Pulmonary artery endothelial cell (primary cell): ENCODE measurements around the gene STRN4. TPM values are rescaled to one million over a fixed set of nuclear protein-coding genes. Genes with fewer than 3 reads are reported as not detected.

Source experiments
- DNase-seq: peaks from one replicate; pipeline ENCODE4 v3.0.0-alpha.2; 2011; ENCODE audit warnings: low read depth, low spot score
- total RNA-seq: library from RNA; depleted of rRNA; stranded (reverse); fragments of >200 nt; gene quantifications from 2 replicates; pipeline ENCODE4 v1.2.3, GENCODE V29; 2014

STRN4 gene
- total RNA-seq, 1 donor from 2014 or later = 86.7 TPM

DNA sequence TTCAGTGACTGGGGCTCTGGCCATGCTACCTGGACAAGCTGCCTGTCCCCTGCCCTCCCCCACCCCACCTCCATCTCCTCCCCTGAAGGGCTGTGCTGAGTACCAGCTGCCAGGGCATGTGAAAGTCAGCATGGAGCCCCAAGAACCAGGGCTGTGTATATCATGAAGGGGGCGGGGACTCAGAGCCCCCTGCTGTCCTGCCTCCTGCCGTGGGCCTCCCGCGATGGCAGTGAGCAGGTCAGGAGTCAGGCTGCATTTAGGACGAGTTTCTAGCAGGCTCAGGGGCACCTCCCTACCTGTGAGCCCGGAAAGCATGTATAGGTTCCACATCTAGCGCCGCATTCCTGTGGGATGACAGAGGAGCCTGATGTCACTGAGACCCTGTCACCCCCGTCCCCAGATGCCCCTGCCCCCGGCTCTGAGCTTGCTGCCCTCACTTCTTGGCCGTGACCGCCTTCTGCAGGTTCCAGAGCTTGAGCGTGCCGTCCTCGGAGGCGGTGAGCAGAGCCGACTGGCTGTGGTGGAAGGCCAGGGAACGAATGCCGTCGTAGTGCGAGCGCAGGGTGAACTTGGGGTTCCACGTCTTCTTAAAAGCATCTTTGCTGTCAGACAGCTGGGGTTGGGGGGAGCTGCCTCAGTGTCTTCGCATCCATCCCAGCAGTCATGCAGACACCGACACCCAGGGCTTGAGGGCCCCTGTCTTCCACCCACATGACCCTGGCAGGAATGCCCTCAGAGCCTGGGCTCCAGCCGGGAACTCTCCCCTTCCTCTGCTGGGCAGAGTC, 21.0 kb downstream of the STRN4 start:
- no peak for DNase-seq

DNA sequence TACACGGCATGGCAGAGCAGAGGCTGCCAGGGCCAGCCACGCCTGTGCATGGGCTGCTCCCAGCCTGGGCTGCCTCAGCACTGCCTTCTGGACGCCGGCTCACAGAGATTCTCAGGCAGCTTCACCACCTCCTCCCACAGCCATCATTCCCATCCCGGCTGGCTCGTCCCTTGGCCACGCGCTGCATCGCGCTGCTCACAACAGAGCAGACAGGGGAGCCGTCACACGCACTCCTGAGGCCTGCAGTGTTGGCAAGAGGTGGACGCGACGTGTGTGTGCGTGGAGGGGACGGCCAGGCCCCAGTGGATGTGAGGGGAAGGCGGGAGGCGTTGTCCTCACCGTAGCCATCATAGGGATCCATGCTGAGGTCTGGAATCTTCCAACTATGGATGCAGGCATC, 21.8 kb downstream of the STRN4 start:
- no peak for DNase-seq

DNA sequence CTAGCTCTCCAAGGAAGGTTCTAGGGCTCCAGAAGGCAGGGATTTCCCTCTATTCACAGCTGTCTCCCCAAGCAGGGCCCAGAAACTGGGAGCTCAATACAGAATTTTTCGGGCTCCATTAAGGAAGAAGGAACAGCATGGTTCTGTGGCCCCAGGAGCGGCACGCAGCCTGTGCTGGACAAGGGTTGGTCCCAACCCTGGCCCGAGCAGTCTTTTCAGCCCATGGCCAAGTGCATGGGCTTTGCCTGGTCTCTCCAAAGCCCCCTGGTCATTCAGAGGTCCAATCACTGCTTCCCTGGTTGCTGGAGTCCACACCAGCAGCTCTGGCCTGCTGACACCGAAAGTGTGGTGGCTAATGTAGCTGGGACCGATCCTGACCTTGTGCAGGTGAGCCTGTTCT, 22.8 kb downstream of the STRN4 start:
- DNase-seq = no peak

DNA sequence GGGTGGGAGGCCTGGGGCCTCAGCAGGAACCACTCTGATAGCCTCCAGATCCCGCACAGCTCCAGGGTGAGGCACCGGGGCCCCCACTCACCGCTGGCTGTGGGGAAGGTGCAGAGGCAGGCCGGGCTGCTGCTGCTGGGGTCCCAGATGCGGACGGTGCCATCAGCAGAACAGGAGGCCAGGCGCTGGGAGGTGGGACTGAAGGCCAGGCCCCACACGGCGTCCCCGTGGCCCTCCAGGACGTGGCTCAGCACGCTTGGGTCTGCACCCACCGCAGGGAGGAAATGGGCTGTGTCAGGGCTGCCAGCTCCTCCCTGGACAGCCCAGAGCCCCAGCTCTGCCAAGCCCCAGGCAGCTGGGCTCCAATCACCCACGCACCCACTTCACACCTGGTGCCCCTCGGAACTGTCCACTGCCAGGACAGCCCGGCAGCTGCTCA, 23.2 kb downstream of the STRN4 start:
- DNase-seq = no peak

DNA sequence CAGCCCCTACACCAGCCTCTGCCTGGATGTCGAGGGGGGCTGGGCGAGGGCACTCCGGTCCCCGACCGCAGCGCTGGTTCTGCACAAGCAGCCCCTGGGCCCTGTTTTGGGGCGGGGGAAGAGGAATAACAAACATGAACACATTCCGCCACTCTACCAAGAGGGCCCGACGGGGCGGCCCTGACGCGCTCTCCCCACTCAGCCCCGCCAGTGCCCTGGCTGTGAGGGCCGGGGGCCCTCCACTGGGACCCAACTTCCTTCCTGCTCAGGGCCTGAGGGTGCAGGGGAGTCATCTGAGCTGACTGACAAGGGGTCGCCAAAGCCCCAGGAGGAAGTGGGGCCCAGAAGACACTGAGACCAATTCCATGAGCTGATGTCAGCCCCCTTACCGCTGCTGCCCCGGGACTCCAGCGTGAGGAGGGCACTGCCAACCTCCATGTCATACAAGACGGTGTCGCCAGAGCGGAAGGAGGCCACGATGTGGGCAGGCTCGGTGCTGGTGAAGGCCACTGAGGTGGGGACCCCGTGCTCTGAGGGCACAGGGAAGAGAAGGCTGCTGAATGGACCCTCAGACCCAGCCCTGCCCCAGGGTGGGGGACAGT, 23.7 kb downstream of the STRN4 start:
- no peak for DNase-seq

DNA sequence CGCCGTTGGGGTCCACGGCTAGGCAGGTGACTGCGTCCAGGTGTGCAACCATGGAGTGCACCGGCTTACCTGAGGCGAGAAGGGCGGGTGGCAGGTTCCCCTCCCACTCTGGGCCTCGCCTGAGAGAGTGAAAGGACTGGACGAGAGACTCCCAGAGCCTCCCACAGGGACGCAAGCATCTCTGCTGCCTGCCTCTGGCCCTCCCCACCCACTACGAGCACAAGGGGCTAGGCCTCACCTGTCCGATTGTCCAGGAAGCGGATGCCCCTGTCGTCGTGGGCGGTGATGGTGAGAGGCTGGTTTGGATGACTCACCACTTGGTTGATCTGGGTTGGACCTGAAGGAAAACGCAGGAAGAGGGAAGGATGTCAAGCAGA, 24.3 kb downstream of the STRN4 start:
- no peak for DNase-seq

DNA sequence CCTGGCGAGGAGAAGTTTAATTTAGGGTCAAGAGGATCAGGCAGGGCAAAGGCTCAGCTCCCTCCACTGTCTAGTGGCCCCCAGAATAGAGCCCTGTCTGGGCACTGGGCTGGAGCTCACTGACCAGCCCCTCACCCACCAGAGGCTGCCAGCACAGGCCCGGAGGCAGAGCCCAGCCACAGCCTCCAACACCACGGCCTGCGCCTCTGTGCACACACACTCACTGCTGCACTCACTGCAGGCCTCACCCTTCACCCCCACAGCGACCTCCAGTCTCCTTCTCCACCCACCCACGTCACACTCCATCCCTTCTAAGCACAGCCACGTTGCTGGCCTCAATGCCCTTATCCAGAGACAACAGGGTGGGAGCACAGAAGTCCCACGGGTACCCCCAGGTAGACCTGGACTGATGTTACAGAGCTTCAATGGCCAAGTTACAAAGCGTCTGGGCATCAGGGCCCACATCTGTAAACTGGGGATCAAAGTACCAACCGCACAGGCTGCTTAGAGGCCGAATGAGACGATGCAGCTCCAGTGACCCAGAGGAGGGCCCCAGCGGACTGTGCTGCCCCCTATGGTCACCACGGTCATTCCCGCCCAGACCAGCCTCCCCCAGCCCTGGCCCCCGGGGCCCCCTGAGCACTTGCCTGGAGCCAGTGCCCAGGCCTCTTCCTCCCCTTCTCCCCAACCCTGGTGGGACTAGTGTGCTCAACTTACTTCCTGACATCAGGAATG, 24.8 kb downstream of the STRN4 start:
- DNase-seq = no peak

DNA sequence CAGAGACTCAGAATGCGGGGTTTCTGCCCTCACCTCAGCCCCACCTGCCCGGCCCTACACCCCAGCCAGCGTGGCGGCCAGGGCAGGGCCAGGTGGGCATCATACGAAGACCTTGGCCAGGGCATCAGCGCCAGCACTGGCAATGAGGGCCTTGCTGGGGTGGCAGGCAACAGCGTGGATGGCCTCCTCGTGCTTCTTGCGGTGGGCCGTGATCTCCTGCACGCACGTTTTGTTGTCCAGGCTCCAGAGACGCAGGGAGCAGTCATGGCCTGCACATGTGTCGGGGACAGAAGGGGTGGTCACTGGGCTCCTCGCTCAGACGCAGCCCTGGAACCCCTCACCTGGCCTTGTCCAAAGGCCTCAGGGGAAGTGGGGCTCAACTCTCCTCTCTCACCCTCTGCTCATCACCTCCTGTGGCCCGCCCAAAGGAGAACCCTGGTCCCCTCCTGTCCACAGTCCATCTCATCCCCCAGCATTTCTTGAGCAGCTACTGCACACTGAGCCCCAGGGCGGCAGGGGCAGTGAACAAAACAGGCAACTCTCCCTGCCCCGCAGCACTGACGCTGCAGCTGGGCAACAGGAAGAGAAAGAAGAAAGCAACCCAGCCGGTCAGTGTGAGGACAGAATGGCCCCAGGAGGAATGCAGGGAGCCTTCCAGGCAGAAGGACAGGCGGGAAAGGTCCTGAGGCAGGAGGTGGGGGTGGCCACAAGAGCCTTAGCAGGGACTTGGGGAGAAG, 25.6 kb downstream of the STRN4 start:
- no peak for DNase-seq

DNA sequence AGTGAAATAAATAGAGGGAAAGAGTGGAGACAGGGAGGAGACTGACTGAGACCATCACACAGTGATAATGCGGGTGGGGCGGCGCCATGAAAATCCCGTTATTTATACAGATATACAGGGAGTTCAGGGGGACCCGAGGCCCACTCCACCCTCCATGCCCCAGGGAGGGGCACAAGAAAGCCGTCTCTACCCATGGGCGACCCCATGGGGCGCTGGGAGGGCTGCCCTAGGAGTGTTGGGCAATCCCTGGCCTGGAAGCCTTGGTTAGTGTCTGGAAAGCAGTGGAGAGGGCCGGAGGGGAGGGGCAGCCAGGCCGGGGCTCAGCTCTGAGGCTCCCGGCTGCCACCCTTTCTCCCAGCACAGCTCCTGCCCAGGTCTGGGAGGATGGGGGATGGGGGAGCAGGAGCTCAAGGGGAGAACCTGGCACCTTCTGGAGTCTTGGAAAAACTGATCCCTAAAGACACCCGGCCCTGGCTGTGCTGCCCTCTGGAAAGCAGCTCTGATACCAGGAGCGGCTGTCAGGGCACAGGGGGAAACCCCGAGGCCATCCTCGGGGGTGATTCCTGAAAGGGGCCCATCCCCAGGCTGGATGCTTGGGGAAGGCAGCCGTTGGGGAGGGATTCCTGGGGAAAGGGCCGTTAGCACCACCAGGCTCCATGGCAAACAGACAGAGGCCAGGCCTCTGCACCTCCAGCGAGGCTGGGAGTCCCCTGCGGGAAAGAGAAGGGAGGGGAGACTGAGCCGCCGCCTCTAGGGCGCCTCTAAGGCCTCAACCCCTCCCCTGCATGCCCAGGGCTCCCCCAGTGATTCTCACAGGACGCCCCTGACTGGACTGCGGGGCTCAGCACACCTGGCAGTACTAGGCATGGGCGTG, 26.4 kb downstream of the STRN4 start:
- no peak for DNase-seq

DNA sequence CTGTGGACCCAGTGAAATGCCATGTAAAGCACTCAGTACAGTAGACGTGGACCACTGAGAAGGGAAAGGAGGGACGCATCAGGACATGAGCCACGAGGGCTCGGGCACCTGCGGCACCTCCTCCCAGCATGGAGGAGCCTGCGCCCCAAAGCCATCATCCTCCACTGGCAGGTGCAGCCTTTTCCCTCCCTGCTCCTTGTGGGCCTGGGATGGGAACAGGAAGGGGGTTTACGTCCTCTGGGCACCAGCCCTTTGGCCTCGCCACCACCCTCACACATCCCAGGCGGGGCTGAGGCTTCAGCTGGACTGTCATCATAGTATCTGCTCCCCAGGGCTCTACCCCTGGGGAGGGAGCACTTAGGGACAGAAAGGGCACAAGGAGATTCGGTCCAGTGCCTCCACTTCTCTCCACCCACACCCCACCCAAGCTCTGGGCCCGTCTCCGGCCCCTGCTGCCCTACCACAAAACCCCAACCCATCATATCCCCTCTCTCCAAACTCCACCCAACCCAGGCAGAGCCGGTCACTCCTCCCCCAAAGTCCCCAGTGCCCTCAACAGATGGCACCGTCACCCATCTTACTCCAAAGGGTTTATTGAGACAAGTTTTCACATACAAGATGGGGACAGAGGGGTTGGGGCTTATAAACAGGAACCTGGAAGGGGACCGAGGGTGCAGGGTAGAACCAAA, 27.2 kb downstream of the STRN4 start:
- DNase-seq = no peak

DNA sequence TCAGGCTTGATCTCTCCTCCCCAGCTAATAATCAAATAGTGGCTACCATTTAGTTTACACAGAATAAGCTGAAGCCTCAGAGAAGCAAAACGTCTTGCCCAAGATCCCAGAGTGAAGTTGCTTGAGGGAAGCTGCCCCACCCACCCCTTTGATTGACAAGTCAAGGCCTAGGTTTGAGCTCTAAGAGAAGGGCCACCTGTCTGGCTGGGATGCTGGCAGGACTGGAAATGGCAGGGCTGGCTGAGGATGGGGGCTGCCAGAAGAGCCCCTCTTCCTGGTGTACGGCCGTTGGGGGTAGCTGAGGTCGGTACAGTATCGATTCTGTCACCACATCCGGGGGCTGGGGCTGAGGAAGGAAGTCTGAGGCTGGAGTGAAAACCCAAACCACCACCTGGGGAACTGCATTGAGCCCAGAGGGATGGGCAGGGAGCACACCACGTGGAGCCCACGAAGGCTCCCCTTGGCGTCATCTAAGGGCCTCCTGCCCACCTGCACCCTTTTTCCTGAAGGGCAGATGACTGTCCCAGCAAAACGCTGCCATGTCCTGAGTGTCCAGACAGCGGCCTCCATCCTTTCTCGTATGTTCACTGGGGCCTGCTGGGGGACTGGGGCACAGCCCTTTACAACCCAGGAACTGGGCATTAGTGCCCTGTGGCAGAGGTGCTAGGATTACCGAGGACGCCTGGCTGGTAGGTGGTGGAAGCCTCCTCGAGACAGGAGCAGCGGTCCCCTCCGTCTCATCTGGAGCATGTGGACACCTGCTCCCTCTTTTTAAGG, 27.9 kb downstream of the STRN4 start:
- no peak for DNase-seq

DNA sequence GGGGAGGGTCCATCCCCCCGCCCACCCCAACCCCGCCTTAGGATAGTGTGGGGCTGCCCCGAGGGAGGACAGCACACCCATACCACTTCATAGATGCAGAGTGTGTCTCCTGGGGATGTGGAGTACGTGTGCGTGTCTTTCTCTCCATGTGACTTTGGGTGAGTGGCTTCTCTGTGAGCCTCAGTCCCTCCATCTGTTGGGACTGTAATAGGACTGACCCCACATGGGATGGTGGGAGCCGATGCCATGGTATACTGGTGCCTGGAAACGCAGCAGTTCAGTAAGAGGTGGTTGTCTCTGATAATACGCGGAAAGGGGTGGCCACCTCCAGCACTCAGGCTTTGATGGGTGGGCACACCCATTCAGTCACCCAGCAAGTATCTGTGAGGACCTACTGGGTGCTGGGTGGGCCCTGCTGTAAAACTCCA, 28.5 kb downstream of the STRN4 start:
- DNase-seq = no peak

DNA sequence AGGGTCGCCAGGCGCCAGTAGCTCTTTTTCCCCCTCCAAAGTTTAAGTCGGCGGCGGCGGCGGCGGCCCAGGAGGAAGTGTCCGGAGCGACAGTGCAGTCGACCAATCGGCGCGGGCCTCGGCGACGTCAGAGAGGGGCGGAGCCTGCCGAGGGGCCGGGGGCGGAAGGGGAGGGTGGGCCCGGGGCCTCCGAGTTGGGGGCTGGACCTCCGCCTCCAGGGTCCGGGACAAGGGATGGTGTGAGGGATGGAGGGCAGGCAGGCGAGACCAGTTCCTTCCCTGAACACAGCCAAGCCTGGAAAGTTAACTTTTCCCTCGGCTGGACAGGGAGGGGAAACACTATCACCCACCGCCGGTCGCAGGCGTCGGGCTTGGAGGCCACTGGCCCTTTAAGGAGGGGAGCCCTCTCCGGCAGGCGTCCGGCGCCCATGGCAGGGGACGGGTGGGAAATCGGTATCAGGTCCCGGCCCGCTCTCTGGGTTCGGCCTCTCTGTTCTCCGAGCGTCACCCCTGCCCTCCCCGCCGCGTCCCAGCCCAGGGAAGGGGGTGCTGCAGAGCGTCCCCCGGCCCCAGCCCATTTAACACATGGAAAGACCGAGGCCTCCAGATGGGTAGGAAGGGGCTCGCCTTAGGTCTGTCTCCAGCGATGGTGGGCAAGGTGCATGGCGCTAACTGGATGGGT, 29.1 kb downstream of the STRN4 start, which contains the start of gene PRKD2:
Gene PRKD2 (minus strand): TSS at position 81 of the 682 bp plus-strand sequence. CDS start 744 bp downstream, outside the sequence.
- no peak for DNase-seq

DNA sequence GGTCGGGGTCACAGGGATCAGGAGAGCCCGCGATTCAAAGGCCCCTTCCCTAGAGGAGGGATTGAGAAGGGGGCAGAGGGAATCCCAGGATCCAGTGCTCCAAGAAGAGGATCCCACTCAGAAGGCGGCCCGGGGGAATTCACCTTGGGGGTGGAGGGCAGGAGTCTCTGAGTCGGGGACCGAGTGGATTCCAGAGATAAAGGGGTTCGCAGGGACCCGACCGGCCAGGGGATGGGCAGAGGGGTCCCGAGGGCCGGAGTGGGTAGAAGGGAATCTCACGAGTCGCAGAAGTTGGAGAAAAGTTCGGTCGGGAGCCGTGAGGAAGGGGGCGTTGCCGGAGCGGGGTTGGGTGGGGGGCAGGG, 29.6 kb downstream of the STRN4 start:
- no peak for DNase-seq

DNA sequence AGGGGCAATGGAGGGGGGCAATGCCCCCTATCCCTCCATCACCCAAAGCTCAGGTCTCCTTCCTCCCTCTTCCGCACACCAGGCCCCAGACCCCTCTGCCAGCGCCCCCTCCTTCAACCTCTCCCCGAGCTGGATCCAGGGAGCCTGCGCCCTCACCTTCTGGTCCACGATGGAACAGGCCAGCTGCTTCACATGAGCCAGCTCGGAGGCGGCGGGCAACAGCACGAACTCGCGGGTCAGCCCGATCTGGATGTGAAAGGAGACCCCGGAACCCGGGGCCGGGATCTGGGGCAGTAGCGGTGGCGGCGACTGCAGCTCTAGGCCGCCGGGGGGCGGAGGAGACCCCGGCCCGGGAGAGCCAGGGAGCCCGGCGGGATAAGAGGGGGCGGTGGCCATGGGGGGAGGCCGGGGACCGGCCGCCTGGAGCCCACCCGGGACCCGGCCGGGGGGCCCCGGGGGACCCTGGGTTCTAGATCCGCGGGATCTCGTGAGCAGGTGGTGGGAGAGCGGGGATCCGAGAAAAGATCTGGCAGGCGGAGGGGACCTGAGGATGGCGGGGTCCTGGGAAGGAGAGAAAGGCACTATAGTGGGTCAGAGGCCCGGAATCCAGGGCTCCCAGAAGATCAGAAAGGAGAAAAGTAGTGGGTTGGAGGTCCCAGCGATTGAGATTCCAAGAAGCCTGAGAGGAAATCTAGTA, 30.1 kb downstream of the STRN4 start:
- no peak for DNase-seq

DNA sequence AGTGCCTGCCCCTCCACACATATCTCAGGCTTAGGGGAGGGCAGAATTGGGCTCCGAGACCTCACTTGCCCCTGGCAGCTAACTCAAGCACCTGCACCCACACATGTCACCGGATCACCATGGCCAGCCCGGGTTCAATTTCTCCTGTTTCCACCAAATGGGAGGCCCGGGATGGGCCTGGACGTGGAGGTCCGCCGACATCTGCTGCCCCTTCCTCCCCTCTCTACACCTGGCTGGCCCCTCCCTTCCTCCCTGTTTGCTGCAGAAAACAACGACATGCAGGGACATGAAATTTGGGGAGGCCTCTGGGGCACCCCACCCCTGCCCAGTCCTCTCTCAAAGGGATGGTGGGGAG, 30.7 kb downstream of the STRN4 start:
- no peak for DNase-seq

DNA sequence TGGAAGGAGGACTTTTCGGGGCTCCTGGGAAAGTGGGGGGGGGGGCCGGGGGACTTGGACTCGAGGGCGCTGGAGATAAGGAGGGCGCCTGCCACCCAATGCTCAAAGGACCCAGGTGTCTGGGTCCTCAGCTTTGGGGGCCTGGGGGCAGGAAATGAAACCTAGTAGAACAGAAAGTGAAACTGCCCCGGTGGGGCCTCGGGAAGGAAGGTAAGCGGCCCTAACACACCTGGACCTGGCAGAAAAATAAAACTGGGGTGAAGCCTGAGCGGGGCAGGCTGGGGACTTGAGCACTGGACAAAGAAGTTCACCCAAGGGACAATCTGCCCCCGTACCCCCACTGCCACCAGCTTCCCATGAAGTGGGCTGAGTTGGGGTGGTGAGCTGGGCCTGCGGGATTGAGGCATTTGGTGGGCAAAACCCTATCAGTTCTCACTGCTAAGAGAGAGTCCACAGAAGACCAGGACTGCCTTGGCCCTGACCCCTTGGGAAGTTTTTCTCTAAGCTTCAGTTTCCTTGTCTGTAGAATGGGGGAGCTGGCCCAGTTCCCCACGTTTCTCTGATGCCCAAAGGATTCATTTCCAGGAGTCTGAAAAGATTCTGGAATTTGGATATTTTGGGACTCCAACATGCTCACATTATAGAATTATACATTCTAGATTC, 31.7 kb downstream of the STRN4 start:
- no peak for DNase-seq
